Activated CD8-positive, alpha-beta T cell treated with anti-CD3 and anti-CD28 coated beads, Interleukin-2, amount 10 ng/mL, durations not matched to agents 7 days and 5 days (primary cell): ENCODE data around the gene CSHL1. TPM values are rescaled to one million over a fixed set of nuclear protein-coding genes. Genes with fewer than 3 reads are reported as not detected.
"Not testable (repeated sequence)": the region's sequence is repeated elsewhere in the genome, so short reads cannot be mapped to it uniquely, and the experiment has no call there.

Source experiments
- ATAC-seq: fragments of 150-1000 bp; cut with Tn5 transposase; one replicate; pipeline ENCODE4 v1.10.0; 2021; ENCODE audit warnings: moderate library complexity
- CTCF ChIA-PET: fragments of 350-600 bp; sonication (Branson Sonifier 250); formaldehyde crosslinking; loops from one replicate; lab custom pipeline; 2021; ENCODE audit warnings: antibody characterized with exemption; lab: Charles Lee
- POLR2A ChIA-PET: fragments of 350-600 bp; sonication (Branson Sonifier 250); formaldehyde crosslinking; loops from one replicate; lab custom pipeline; 2021; ENCODE audit warnings: antibody characterized with exemption; lab: Charles Lee
- DNase-seq: peaks from one replicate; pipeline ENCODE4 v3.0.0-alpha.2; 2020
- H3K27ac Mint-ChIP-seq: one replicate; pipeline ENCODE4 v1.8.0; 2021; ENCODE audit warnings: mild to moderate bottlenecking, mixed read lengths
- H3K27me3 Mint-ChIP-seq: one replicate; pipeline ENCODE4 v1.8.0; 2021; ENCODE audit warnings: low read depth, mixed read lengths
- H3K36me3 Mint-ChIP-seq: one replicate; pipeline ENCODE4 v1.8.0; 2021; ENCODE audit warnings: low read depth, mixed read lengths
- H3K4me1 Mint-ChIP-seq: one replicate; pipeline ENCODE4 v1.8.0; 2021; ENCODE audit warnings: low read depth, mixed read lengths
- H3K4me3 Mint-ChIP-seq: one replicate; pipeline ENCODE4 v1.8.0; 2021; ENCODE audit warnings: mild to moderate bottlenecking, mixed read lengths
- H3K9me3 Mint-ChIP-seq: one replicate; pipeline ENCODE4 v1.8.0; 2022; ENCODE audit warnings: mixed read lengths; ENCODE audit not compliant: insufficient read depth
- total RNA-seq, 2 experiments: library from RNA; stranded (reverse); gene quantifications; one replicate each; pipeline ENCODE4 v1.2.3, GENCODE V29; 2021

CSHL1 gene
- total RNA-seq, 2 experiments from 2014 or later, result not detected

- not testable (repeated sequence) for H3K4me1 Mint-ChIP-seq, ATAC-seq, H3K27ac Mint-ChIP-seq, H3K36me3 Mint-ChIP-seq, DNase-seq, H3K9me3 Mint-ChIP-seq, H3K4me3 Mint-ChIP-seq
- H3K27me3 Mint-ChIP-seq, result peaks cover 24% of the 10 kb centered on the region
- POLR2A ChIA-PET, result interaction anchor here (0.6 kb wide), 1 partner anchor 327 kb away, joined by 3 read pairs; no protein-coding TSS in a partner anchor
- CTCF ChIA-PET, result interaction anchor here (0.6 to 4.0 kb wide), 16 partner anchors 10 to 517 kb away, joined by 3 to 31 read pairs (median 6); partner anchors contain the start of genes CSHL1 and GH1
Measured at GRCh38 chr17:63901971-63902370, 9.1 kb downstream of the CSHL1 start.

GRCh38 chr17:63898899-63899798, 11.9 kb downstream of the CSHL1 start:
- H3K9me3 Mint-ChIP-seq, H3K4me1 Mint-ChIP-seq, H3K4me3 Mint-ChIP-seq, ATAC-seq, H3K36me3 Mint-ChIP-seq, DNase-seq, H3K27ac Mint-ChIP-seq: not testable (repeated sequence)
- ChIA-PET CTCF (interaction anchor here (1.3 to 2.7 kb wide), 4 partner anchors 10 to 130 kb away, joined by 3 to 13 read pairs (median 3); no protein-coding TSS in a partner anchor), POLR2A (interaction anchor here (0.6 kb wide), 1 partner anchor 467 kb away, joined by 3 read pairs; no protein-coding TSS in a partner anchor)
- peaks cover 22% of the 10 kb centered on the region for H3K27me3 Mint-ChIP-seq

- H3K4me1 Mint-ChIP-seq, POLR2A ChIA-PET, H3K27ac Mint-ChIP-seq, DNase-seq, H3K36me3 Mint-ChIP-seq, H3K9me3 Mint-ChIP-seq, ATAC-seq, H3K4me3 Mint-ChIP-seq: not testable (repeated sequence)
- peaks cover 23% of the 10 kb centered on the region for H3K27me3 Mint-ChIP-seq
- CTCF ChIA-PET, result interaction anchor here (2.7 kb wide), 1 partner anchor 8 kb away, joined by 13 read pairs; no protein-coding TSS in a partner anchor
Measured at GRCh38 chr17:63896524-63897354, 14.3 kb downstream of the CSHL1 start, which contains the start of gene CSH1. TSS of gene CSH1 (minus strand) at chr17:63896574. CDS start at chr17:63896511, 63 bp downstream.

GRCh38 chr17:63894821-63895220, 16.2 kb downstream of the CSHL1 start:
- H3K27me3 Mint-ChIP-seq, result peaks cover 14% of the 10 kb centered on the region
- H3K36me3 Mint-ChIP-seq, ATAC-seq, DNase-seq, H3K4me3 Mint-ChIP-seq, H3K4me1 Mint-ChIP-seq, H3K27ac Mint-ChIP-seq, CTCF ChIA-PET, H3K9me3 Mint-ChIP-seq: not testable (repeated sequence)
- POLR2A ChIA-PET, result interaction anchor here (0.7 kb wide), 1 partner anchor 120 kb away, joined by 3 read pairs; no protein-coding TSS in a partner anchor

GRCh38 chr17:63894021-63894420, 17.0 kb downstream of the CSHL1 start:
- H3K4me3 Mint-ChIP-seq, ATAC-seq, H3K9me3 Mint-ChIP-seq, H3K4me1 Mint-ChIP-seq, H3K36me3 Mint-ChIP-seq, H3K27ac Mint-ChIP-seq, DNase-seq, CTCF ChIA-PET: not testable (repeated sequence)
- POLR2A ChIA-PET, result interaction anchor here (0.7 kb wide), 1 partner anchor 119 kb away, joined by 3 read pairs; no protein-coding TSS in a partner anchor
- peaks cover 15% of the 10 kb centered on the region for H3K27me3 Mint-ChIP-seq

- not testable (repeated sequence) for H3K4me3 Mint-ChIP-seq, DNase-seq, ATAC-seq, H3K9me3 Mint-ChIP-seq, H3K36me3 Mint-ChIP-seq, H3K27ac Mint-ChIP-seq, H3K4me1 Mint-ChIP-seq
- ChIA-PET POLR2A (interaction anchor here (0.6 kb wide), 1 partner anchor 529 kb away, joined by 3 read pairs; no protein-coding TSS in a partner anchor), CTCF (interaction anchor here (0.8 to 0.9 kb wide), 2 partner anchors 10 to 27 kb away, joined by 3 to 4 read pairs; no protein-coding TSS in a partner anchor)
- H3K27me3 Mint-ChIP-seq, result peaks cover 20% of the 10 kb centered on the region
Measured at GRCh38 chr17:63892316-63893037, 18.6 kb downstream of the CSHL1 start.

GRCh38 chr17:63889026-63889848, 21.8 kb downstream of the CSHL1 start:
- CTCF ChIA-PET, result interaction anchor here (0.6 to 3.5 kb wide), 20 partner anchors 9 to 259 kb away, joined by 3 to 31 read pairs (median 4); partner anchors contain the start of gene CD79B
- POLR2A ChIA-PET, H3K36me3 Mint-ChIP-seq, H3K9me3 Mint-ChIP-seq, H3K4me1 Mint-ChIP-seq, H3K27ac Mint-ChIP-seq, H3K4me3 Mint-ChIP-seq: not testable (repeated sequence)
- ATAC-seq (peak; percentile 70), DNase-seq (peak; percentile 45)
- H3K27me3 Mint-ChIP-seq, result peaks cover 23% of the 10 kb centered on the region

- POLR2A ChIA-PET, ATAC-seq, H3K9me3 Mint-ChIP-seq, H3K4me3 Mint-ChIP-seq, H3K27ac Mint-ChIP-seq, DNase-seq, H3K36me3 Mint-ChIP-seq: not testable (repeated sequence)
- peaks cover 11% of the 10 kb centered on the region for H3K4me1 Mint-ChIP-seq
- CTCF ChIA-PET, result interaction anchor here (0.7 kb wide), 1 partner anchor 37 kb away, joined by 3 read pairs; no protein-coding TSS in a partner anchor
- peaks cover 10% of the 10 kb centered on the region for H3K27me3 Mint-ChIP-seq
Measured at GRCh38 chr17:63885119-63885518, 25.9 kb downstream of the CSHL1 start.

- ATAC-seq, DNase-seq, POLR2A ChIA-PET, H3K36me3 Mint-ChIP-seq, H3K4me3 Mint-ChIP-seq, H3K27me3 Mint-ChIP-seq, H3K27ac Mint-ChIP-seq, H3K4me1 Mint-ChIP-seq, H3K9me3 Mint-ChIP-seq: not testable (repeated sequence)
- CTCF ChIA-PET, result interaction anchor here (0.9 to 2.1 kb wide), 5 partner anchors 9 to 34 kb away, joined by 3 to 7 read pairs (median 4); no protein-coding TSS in a partner anchor
Measured at GRCh38 chr17:63882626-63883126, 28.4 kb downstream of the CSHL1 start.
